ENCODE data around the gene ARHGEF40.

Gene ARHGEF40

GRCh38 chr14:21104448-21105060 lies 34.5 kb downstream of the ARHGEF40 start:
- DNase-seq (ENCODE audit: low read depth) = peak; percentile 88
- TF ChIP-seq CTCF (IDR thresholded peaks at IDR 0.05; ENCODE audit: insufficient read depth, low read depth, low read length, missing control alignments) = peak; percentile 99

GRCh38 chr14:21105095-21105494 lies 35.0 kb downstream of the ARHGEF40 start:
- no peak for DNase-seq (ENCODE audit: low read depth)
- H3K4me3 ChIP-seq (ENCODE audit: low read length) = no peak overlapping the region
- TF ChIP-seq CTCF (IDR thresholded peaks at IDR 0.05; ENCODE audit: insufficient read depth, low read depth, low read length, missing control alignments) = no peak

More at GRCh38 chr14:21104448-21105060, 34.5 kb downstream of the ARHGEF40 start:
- peak overlapping the region; percentile 75 for H3K4me3 ChIP-seq (ENCODE audit: low read length)

- peak; percentile 82 for DNase-seq (ENCODE audit: low read depth)
- TF ChIP-seq CTCF (IDR thresholded peaks at IDR 0.05; ENCODE audit: insufficient read depth, low read depth, low read length, missing control alignments) = no peak
- no peak overlapping the region for H3K4me3 ChIP-seq (ENCODE audit: low read length)
Measured at GRCh38 chr14:21106176-21106497, 36.0 kb downstream of the ARHGEF40 start.

- no peak overlapping the region for H3K4me3 ChIP-seq (ENCODE audit: low read length)
- peak; percentile 94 for TF ChIP-seq CTCF (IDR thresholded peaks at IDR 0.05; ENCODE audit: insufficient read depth, low read depth, low read length, missing control alignments)
- peak; percentile 81 for DNase-seq (ENCODE audit: low read depth)
Measured at GRCh38 chr14:21106498-21107282, 36.6 kb downstream of the ARHGEF40 start.

GRCh38 chr14:21107283-21107800 lies 37.2 kb downstream of the ARHGEF40 start:
- no peak overlapping the region for H3K4me3 ChIP-seq (ENCODE audit: low read length)
- no peak for TF ChIP-seq CTCF (IDR thresholded peaks at IDR 0.05; ENCODE audit: insufficient read depth, low read depth, low read length, missing control alignments)
- peak; percentile 52 for DNase-seq (ENCODE audit: low read depth)

- DNase-seq (ENCODE audit: low read depth) = no peak
- no peak overlapping the region for H3K4me3 ChIP-seq (ENCODE audit: low read length)
- TF ChIP-seq CTCF (IDR thresholded peaks at IDR 0.05; ENCODE audit: insufficient read depth, low read depth, low read length, missing control alignments) = no peak
Measured at GRCh38 chr14:21108791-21109190, 38.7 kb downstream of the ARHGEF40 start.
